Activated CD8-positive, alpha-beta memory T cell treated with anti-CD3 and anti-CD28 coated beads, Interleukin-2, amount 50 U/mL, for 48 hours (primary cell): Measurements from ENCODE around the gene THEMIS.
"Not testable (repeated sequence)": the region's sequence is repeated elsewhere in the genome, so short reads cannot be mapped to it uniquely, and the experiment has no call there.

Experiments used
- DNase-seq: peaks from one replicate; pipeline ENCODE4 v3.0.0-alpha.2; 2020

Gene THEMIS

DNA sequence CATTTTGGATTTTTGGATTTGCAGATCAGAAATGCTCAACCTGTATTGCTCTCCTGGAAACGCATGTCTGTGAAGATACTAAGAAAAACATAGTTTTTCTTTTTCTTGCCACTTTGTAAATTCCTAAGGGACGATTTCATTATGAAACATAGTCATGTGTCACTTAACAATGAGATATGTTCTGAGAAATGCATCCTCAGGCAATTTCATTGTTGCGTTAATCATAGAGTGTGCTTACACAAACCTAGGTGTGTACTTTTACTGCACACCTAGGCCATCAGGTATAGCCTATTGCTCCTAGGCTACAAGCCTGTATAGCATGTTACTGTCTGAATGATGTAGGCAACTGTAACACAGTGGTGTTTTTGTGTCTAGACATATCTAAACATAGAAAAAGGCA is 13.4 kb upstream of the THEMIS start:
- DNase-seq: no peak

GRCh38 chr6:127912914-127913313 is 12.1 kb upstream of the THEMIS start:
- no peak for DNase-seq

- DNase-seq: no peak
Measured at GRCh38 chr6:127907960-127908640, 7.2 kb upstream of the THEMIS start.

- no peak for DNase-seq
Measured at GRCh38 chr6:127904160-127904559, 3.3 kb upstream of the THEMIS start.

- DNase-seq: no peak
Measured at GRCh38 chr6:127902933-127903332, 2.1 kb upstream of the THEMIS start.

GRCh38 chr6:127897484-127897883 is 3.4 kb downstream of the THEMIS start:
- DNase-seq: no peak

GRCh38 chr6:127894051-127894450 is 6.8 kb downstream of the THEMIS start:
- no peak for DNase-seq

DNA sequence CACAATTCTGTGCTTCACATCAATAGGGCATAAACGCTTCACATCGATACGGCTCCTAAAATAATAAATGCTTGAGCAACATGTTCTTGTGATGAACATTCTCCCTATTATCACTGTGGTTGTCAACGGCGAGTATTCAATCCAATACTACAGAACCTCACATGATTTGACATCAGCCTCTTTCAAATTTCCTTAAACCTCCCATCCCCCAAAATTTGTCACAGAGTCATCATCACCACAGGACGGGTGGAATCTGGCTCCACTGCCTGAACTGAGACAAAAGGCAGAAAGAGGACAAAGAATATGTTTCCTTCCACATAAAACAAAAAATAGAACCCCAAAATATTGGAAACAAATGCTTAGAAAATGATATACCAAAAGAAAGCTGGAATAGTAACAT is 7.3 kb downstream of the THEMIS start:
- no peak for DNase-seq

DNA sequence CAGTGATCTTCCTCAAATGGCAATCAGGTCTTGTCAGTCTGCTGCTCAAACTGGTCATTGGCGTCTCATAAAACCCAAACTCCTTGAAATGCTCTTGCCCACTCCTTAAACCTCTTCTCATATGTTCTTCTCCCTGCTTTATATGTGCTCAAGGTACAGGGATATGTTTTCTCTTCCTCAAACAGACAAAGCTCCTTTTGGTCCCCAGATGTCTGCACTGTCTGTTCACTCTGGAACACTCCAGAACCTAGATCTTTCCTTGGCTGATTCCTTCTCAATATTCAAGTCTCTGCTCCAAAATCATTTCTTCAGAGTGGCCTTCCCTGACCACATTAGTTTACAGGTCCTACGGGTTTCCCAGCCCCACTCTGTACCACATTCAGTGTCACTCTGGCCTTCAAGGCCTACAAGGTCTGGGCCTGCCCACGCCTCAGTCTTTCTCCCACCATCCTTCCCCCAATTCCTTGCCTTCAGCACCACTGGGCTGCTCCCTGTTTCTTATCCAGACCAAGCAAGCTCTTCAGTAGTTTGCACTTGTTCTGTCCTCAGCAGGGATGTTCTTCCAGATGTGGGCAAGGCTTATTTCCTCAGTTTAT is 9.0 kb downstream of the THEMIS start:
- DNase-seq: no peak

GRCh38 chr6:127886603-127887002 is 14.3 kb downstream of the THEMIS start:
- DNase-seq: no peak

GRCh38 chr6:127884134-127884533 is 16.7 kb downstream of the THEMIS start:
- no peak for DNase-seq

DNA sequence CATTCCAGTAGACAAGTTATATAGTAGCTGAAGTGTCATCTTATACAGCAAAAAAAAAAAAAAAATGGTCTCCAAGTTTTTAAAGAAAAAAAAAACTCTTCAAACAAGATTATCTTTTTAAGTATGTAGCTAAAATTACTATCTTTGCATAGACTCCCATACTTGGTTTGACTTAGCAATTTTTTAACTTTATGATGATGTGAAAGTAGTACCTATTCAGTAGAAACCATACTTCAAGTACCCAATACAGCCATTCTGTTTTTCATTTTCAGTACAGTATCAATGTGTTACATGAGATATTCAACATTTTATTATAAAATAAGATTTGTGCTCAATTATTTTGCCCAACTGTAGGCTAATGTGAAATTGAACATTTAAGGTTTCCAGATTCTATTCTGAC is 18.9 kb downstream of the THEMIS start:
- DNase-seq: not testable (repeated sequence)

- no peak for DNase-seq
Measured at GRCh38 chr6:127880429-127880828, 20.4 kb downstream of the THEMIS start.

DNA sequence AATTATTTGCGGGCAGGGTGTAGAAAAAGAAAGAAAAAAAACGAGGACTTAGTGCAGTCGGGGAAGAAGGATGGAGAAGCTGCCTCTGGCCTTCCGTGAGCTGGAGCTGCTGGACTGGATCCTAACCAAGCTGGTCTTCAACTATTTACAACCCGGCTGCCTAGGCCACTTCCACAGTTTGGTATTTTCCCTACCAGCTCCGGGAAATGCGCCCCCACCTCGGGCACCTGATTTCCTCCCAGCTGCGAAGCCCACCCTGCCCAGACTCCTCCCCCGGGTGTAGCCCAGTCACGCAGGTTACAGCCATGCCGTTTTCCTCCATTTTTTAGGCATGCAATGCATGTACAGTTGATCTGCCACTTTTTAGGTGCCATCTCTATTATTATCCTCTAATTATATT is 21.2 kb downstream of the THEMIS start:
- peak; percentile 68 for DNase-seq

DNA sequence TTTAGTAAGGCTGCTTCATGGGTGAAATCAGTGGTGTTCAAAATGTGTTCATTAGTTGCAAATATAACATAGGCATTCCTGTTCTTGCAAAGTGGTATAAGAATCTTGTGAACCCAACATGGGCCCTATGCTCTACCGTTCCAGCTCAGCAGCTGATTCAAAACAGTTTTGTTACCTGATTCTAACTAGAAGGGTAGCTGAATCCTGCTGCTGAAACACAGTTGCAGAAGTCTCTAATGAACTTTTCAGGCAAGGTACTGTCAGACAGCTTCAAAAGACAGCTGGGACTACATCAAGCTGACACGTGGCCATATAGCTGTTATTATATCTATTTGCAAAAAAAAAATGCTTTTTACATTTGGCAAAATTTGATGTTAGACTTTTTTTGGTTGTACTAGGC is 22.7 kb downstream of the THEMIS start:
- DNase-seq: no peak

- no peak for DNase-seq
Measured at GRCh38 chr6:127877231-127877630, 23.6 kb downstream of the THEMIS start.

DNA sequence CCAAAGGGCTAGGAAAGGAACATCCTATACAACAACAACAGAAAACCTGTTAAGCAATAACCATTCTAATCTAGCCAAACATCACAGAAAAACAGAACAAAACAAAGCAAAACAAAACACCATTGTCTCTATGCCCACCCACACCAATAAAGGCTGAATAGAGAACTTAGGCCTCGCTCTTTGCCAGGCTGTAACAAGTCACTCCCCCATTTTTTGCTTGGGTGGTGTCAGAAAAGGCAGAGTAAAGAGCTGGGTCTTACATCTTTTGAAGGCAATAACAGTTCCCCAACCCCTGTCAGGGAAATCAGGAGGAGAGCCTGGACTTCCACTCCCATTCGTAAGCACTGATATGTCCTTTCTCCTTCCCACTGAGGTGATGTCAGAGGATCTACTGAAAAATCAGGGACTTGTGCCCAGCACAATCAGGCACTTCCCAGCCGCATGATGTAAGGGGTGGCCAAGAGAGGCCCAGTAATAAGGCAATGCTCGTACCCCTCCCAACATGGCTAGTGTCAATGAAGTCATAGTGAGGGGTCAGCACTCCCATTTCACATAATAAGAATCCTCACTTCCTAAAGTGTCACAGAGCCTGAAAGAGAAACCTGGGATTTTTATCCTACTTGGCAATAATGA is 31.0 kb downstream of the THEMIS start:
- no peak for DNase-seq

- no peak for DNase-seq
Measured at GRCh38 chr6:127869183-127869582, 31.7 kb downstream of the THEMIS start.

GRCh38 chr6:127868338-127868737 is 32.5 kb downstream of the THEMIS start:
- no peak for DNase-seq

DNA sequence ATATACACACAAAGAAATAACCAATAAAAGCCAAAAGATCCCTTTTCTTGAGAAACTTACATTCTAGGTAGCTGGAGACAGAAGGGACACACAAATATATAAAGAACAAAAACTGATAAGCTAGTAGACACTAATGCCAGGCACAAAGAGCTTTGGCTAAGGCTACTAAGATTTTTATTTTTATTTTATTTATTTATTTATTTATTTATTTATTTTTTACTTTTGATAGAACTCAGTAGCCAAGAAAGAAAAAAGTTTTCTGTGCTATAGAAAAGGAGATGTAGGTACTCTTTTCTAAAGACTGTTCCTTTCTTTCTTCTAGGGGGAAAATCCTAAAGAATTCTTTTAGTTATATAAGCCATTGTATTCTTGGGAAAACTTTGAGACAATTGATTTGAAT is 34.1 kb downstream of the THEMIS start:
- no peak for DNase-seq

- DNase-seq: no peak
Measured at GRCh38 chr6:127865108-127865507, 35.8 kb downstream of the THEMIS start.

GRCh38 chr6:127864701-127865100 is 36.2 kb downstream of the THEMIS start:
- no peak for DNase-seq

GRCh38 chr6:127860723-127861122 is 40.1 kb downstream of the THEMIS start:
- DNase-seq: no peak

DNA sequence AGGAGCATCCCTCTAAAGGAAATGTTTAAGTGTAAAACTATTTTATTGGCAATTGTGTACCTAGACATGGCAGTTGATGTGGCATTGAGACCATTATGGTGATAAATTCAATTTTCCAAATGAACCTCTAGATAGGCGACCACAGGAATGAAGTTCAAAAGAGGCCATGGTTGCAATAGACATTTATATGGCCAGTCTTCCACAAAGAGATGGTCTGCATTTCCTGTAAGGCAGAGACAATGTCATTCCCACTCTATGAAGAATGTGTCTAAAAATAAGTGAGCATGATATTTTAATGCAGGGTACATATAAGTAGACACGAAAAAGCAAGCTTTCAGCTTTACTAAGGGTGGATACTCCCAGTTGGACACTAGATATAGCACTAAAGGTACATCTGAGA is 40.9 kb downstream of the THEMIS start:
- no peak for DNase-seq
